Keratinocyte (primary cell): ENCODE measurements around the gene SLC6A19. TPM values are rescaled to one million over a fixed set of nuclear protein-coding genes. Genes with fewer than 3 reads are reported as not detected.

Source experiments
- DNase-seq: peaks from one replicate; pipeline ENCODE4 v3.0.0-alpha.2; 2011; ENCODE audit warnings: low read depth, missing footprints, low spot score
- FAIRE-seq: peaks from 2 replicates; lab custom pipeline; 2011; peaks lifted over from hg19 to GRCh38; lab: Jason Lieb, UNC
- H2AFZ ChIP-seq: 2 replicates; pipeline ENCODE4 v1.6.0; 2012; ENCODE audit warnings: low read length, control low read depth, inconsistent platforms; ENCODE audit not compliant: control insufficient read depth
- H3K27ac ChIP-seq: 2 replicates; pipeline ENCODE4 v1.5.1; 2011; ENCODE audit warnings: low read length; ENCODE audit not compliant: control insufficient read depth, insufficient read depth
- H3K27me3 ChIP-seq: 3 replicates; pipeline ENCODE4 v1.6.0; 2011; ENCODE audit warnings: low read length; ENCODE audit not compliant: control insufficient read depth, insufficient read depth; ENCODE audit errors: extremely low read depth
- H3K36me3 ChIP-seq, 2 experiments: 2 replicates in 1 of 2; 3 replicates in 1 of 2; pipeline ENCODE4 v1.5.1; 2011; ENCODE audit warnings: low read length in 2 of 2, mild to moderate bottlenecking in 1 of 2; ENCODE audit not compliant: control insufficient read depth in 2 of 2, insufficient read depth in 2 of 2; ENCODE audit errors: extremely low read depth in 1 of 2
- H3K4me1 ChIP-seq: 3 replicates; pipeline ENCODE4 v1.5.1; 2011; ENCODE audit warnings: low read length; ENCODE audit not compliant: control insufficient read depth, insufficient read depth; ENCODE audit errors: extremely low read depth
- H3K4me2 ChIP-seq: 3 replicates; pipeline ENCODE4 v1.6.0; 2011; ENCODE audit warnings: low read depth, low read length; ENCODE audit not compliant: control insufficient read depth, insufficient read depth; ENCODE audit errors: extremely low read depth
- H3K4me3 ChIP-seq, 3 experiments: fragments of 200-600 bp in 1 of 3; sonication (generic) in 1 of 3; 2 replicates in 2 of 3; 3 replicates in 1 of 3; pipeline ENCODE4 v1.5.1; 2011 to 2016; ENCODE audit warnings: low read length in 3 of 3, mild to moderate bottlenecking in 3 of 3, control low read depth in 2 of 3, inconsistent platforms in 1 of 3, low read depth in 1 of 3, mixed read lengths in 1 of 3, mixed run types in 1 of 3, moderate library complexity in 1 of 3; ENCODE audit not compliant: control insufficient read depth in 2 of 3, insufficient read depth in 2 of 3; ENCODE audit errors: extremely low read depth in 1 of 3
- H3K79me2 ChIP-seq: 2 replicates; pipeline ENCODE4 v1.6.0; 2012; ENCODE audit warnings: low read length; ENCODE audit not compliant: control insufficient read depth, insufficient read depth
- H3K9ac ChIP-seq: 3 replicates; pipeline ENCODE4 v1.6.0; 2011; ENCODE audit warnings: low read length; ENCODE audit not compliant: control insufficient read depth, insufficient read depth; ENCODE audit errors: extremely low read depth
- H3K9me1 ChIP-seq: 3 replicates; pipeline ENCODE4 v1.6.0; 2011; ENCODE audit warnings: low read length; ENCODE audit not compliant: control insufficient read depth, insufficient read depth; ENCODE audit errors: extremely low read depth
- H3K9me3 ChIP-seq: 2 replicates; pipeline ENCODE4 v1.5.1; 2012; ENCODE audit warnings: low read depth, low read length; ENCODE audit not compliant: control insufficient read depth
- H4K20me1 ChIP-seq: 3 replicates; pipeline ENCODE4 v1.6.0; 2011; ENCODE audit warnings: low read length; ENCODE audit not compliant: control insufficient read depth, insufficient read depth; ENCODE audit errors: extremely low read depth
- CTCF ChIP-seq, 3 experiments: IDR thresholded peaks in 1 of 3; conservative IDR thresholded peaks in 1 of 3; optimal IDR thresholded peaks in 1 of 3; 2 replicates in 2 of 3; 3 replicates in 1 of 3; pipeline versions ENCODE3 to v1.5.1; 2011; ENCODE audit warnings: low read length in 3 of 3, mild to moderate bottlenecking in 3 of 3, moderate library complexity in 2 of 3, control low read depth in 1 of 3, inconsistent platforms in 1 of 3; ENCODE audit not compliant: insufficient read depth in 2 of 3; ENCODE audit errors: extremely low read depth in 1 of 3
- EZH2 ChIP-seq: IDR thresholded peaks from one replicate; pipeline ENCODE4 v1.6.1; 2012; ENCODE audit warnings: inconsistent platforms, mild to moderate bottlenecking, low read length, moderate library complexity
- dilution Hi-C: fragments of 300-500 bp; cut with MboI; formaldehyde crosslinking; loops from one replicate; pipeline ENCODE4 v1.7.0; 2020; ENCODE audit warnings: low sequenced_read_pairs; ENCODE audit not compliant: extremely low pct_ligation_motif_present
- polyA plus RNA-seq, 5 experiments: library from polyadenylated mRNA; depleted of rRNA in 3 of 5; stranded (reverse) in 3 of 5; stranded (forward) in 1 of 5; unstranded in 1 of 5; fragments of >200 nt; gene quantifications; 1 replicate in 1 of 5; 2 replicates in 3 of 5; 3 replicates in 1 of 5; pipeline versions ENCODE4 v1.2.1 to v1.2.3, GENCODE V29; 2011 to 2012; ENCODE audit warnings: missing spikeins in 2 of 5, low read depth in 1 of 5, low replicate concordance in 1 of 5

Gene SLC6A19
- polyA plus RNA-seq, 1 donor (not counting 4 experiments of a cell fraction or from before 2014, with no cell fraction given): not detected

- Histone ChIP-seq H3K9me3 (peaks cover 17% of the 10 kb centered on the region), H2AFZ (no peak overlapping the region), H3K79me2 (no peaks in the 10 kb centered on the region), H4K20me1 (no peaks in the 10 kb centered on the region), H3K27ac (no peak overlapping the region), H3K36me3 (no peaks in the 10 kb centered on the region), H3K4me2 (no peak overlapping the region), H3K9me1 (no peaks in the 10 kb centered on the region), H3K9ac (no peak overlapping the region), H3K4me3 (no peak overlapping the region), H3K4me1 (no peaks in the 10 kb centered on the region), H3K27me3 (peaks cover 46% of the 10 kb centered on the region)
- FAIRE-seq: no peak
- no peak for DNase-seq
- TF ChIP-seq EZH2 (peak; percentile 32), CTCF (optimal IDR thresholded peaks at IDR 0.05 in 1 of 3, IDR thresholded peaks at IDR 0.05 in 1 of 3, conservative IDR thresholded peaks at IDR 0.05 in 1 of 3; ENCODE audit: extremely low read depth in 1 of 3, insufficient read depth in 2 of 3, low read length in 3 of 3) (no peak)
- dilution Hi-C loops: no loop called here
Observed at GRCh38 chr5:1155191-1156032, 46.0 kb upstream of the SLC6A19 start.

GRCh38 chr5:1156033-1156753 lies 45.2 kb upstream of the SLC6A19 start:
- H2AFZ ChIP-seq: no peak overlapping the region

More at GRCh38 chr5:1156033-1156753, 45.2 kb upstream of the SLC6A19 start:
- Histone ChIP-seq H3K9me1 (no peaks in the 10 kb centered on the region), H3K4me1 (peaks cover under 1% of the 10 kb centered on the region), H3K79me2 (no peaks in the 10 kb centered on the region), H4K20me1 (no peaks in the 10 kb centered on the region), H3K4me3 (no peak overlapping the region), H3K36me3 (no peaks in the 10 kb centered on the region), H3K9me3 (peaks cover 21% of the 10 kb centered on the region), H3K4me2 (no peak overlapping the region), H3K27ac (no peak overlapping the region), H3K9ac (no peak overlapping the region), H3K27me3 (peaks cover 46% of the 10 kb centered on the region)
- DNase-seq (no peak), FAIRE-seq (no peak)
- TF ChIP-seq CTCF (optimal IDR thresholded peaks at IDR 0.05 in 1 of 3, IDR thresholded peaks at IDR 0.05 in 1 of 3, conservative IDR thresholded peaks at IDR 0.05 in 1 of 3; ENCODE audit: extremely low read depth in 1 of 3, insufficient read depth in 2 of 3, low read length in 3 of 3): no peak
- peak; percentile 65 for TF ChIP-seq EZH2
- dilution Hi-C loops: no loop called here
